ENCODE results near the gene ABCC1. TPM values are rescaled to one million over a fixed set of nuclear protein-coding genes. Genes with fewer than 3 reads are reported as not detected.

The ABCC1 gene
- total RNA-seq, 1 experiment from 2014 or later = 35.2 TPM

GRCh38 chr16:16018705-16019104, 69.3 kb downstream of the ABCC1 start:
- no peak for DNase-seq (ENCODE audit: low spot score)

- DNase-seq (ENCODE audit: low spot score) = no peak
Observed at GRCh38 chr16:16019488-16019887, 70.1 kb downstream of the ABCC1 start.

- DNase-seq (ENCODE audit: low spot score) = no peak
Observed at GRCh38 chr16:16020291-16020690, 70.9 kb downstream of the ABCC1 start.

GRCh38 chr16:16021020-16021419, 71.6 kb downstream of the ABCC1 start:
- no peak for DNase-seq (ENCODE audit: low spot score)

GRCh38 chr16:16021646-16021987, 72.2 kb downstream of the ABCC1 start:
- no peak for DNase-seq (ENCODE audit: low spot score)

GRCh38 chr16:16021988-16022682, 72.7 kb downstream of the ABCC1 start:
- peak; percentile 95 for DNase-seq (ENCODE audit: low spot score)

- DNase-seq (ENCODE audit: low spot score) = no peak
Observed at GRCh38 chr16:16022683-16023064, 73.3 kb downstream of the ABCC1 start.

- no peak for DNase-seq (ENCODE audit: low spot score)
Observed at GRCh38 chr16:16025214-16025968, 76.0 kb downstream of the ABCC1 start.

GRCh38 chr16:16027728-16028310, 78.4 kb downstream of the ABCC1 start:
- DNase-seq (ENCODE audit: low spot score) = peak; percentile 58

- peak; percentile 69 for DNase-seq (ENCODE audit: low spot score)
Observed at GRCh38 chr16:16028311-16028999, 79.0 kb downstream of the ABCC1 start.

- no peak for DNase-seq (ENCODE audit: low spot score)
Observed at GRCh38 chr16:16029431-16030011, 80.1 kb downstream of the ABCC1 start.

- DNase-seq (ENCODE audit: low spot score) = no peak
Observed at GRCh38 chr16:16030449-16030848, 81.0 kb downstream of the ABCC1 start.

GRCh38 chr16:16031401-16031800, 82.0 kb downstream of the ABCC1 start:
- DNase-seq (ENCODE audit: low spot score) = no peak

GRCh38 chr16:16032271-16032979, 83.0 kb downstream of the ABCC1 start:
- DNase-seq (ENCODE audit: low spot score) = no peak

GRCh38 chr16:16033208-16033717, 83.8 kb downstream of the ABCC1 start:
- DNase-seq (ENCODE audit: low spot score) = no peak

GRCh38 chr16:16036359-16036792, 87.0 kb downstream of the ABCC1 start:
- no peak for DNase-seq (ENCODE audit: low spot score)

- no peak for DNase-seq (ENCODE audit: low spot score)
Observed at GRCh38 chr16:16037521-16037920, 88.1 kb downstream of the ABCC1 start.

- no peak for DNase-seq (ENCODE audit: low spot score)
Observed at GRCh38 chr16:16037970-16038369, 88.6 kb downstream of the ABCC1 start.

GRCh38 chr16:16038950-16039349, 89.5 kb downstream of the ABCC1 start:
- DNase-seq (ENCODE audit: low spot score) = no peak

- DNase-seq (ENCODE audit: low spot score) = no peak
Observed at GRCh38 chr16:16041196-16041892, 91.9 kb downstream of the ABCC1 start.
